Endothelial cell of umbilical vein (primary cell): ENCODE data around the gene NCS1. TPM values are rescaled to one million over a fixed set of nuclear protein-coding genes. Genes with fewer than 3 reads are reported as not detected.

Experiments
- BruUV-seq: library from RNA; stranded (reverse); fragments of 400-500 nt; replicated peaks from 2 replicates; lab custom pipeline; 2021; lab: Mats Ljungman, UMichigan
- CTCF ChIA-PET: fragments of 300-600, 350-600 bp; sonication (Branson Sonifier 250); formaldehyde crosslinking; loops from one replicate; lab custom pipeline; 2021; ENCODE audit warnings: antibody characterized with exemption, inconsistent platforms; lab: Charles Lee
- POLR2A ChIA-PET: fragments of 300-600, 350-600 bp; sonication (Branson Sonifier 250); formaldehyde crosslinking; loops from one replicate; lab custom pipeline; 2021; ENCODE audit warnings: antibody characterized with exemption, inconsistent platforms; lab: Charles Lee
- DNase-seq: peaks from one replicate; pipeline ENCODE4 v3.0.0-alpha.2; 2011; ENCODE audit warnings: low read depth, low spot score
- FAIRE-seq: peaks from 2 replicates; lab custom pipeline; 2011; peaks lifted over from hg19 to GRCh38; lab: Jason Lieb, UNC
- H2AFZ ChIP-seq: 2 replicates; pipeline ENCODE4 v1.6.0; 2012; ENCODE audit warnings: low read depth, low read length, control low read depth, inconsistent platforms
- H3K27ac ChIP-seq: 2 replicates; pipeline ENCODE4 v1.5.1; 2011; ENCODE audit warnings: low read depth, mild to moderate bottlenecking, control low read depth, low read length, moderate library complexity; ENCODE audit not compliant: insufficient read depth
- H3K27me3 ChIP-seq, 2 experiments: 2 replicates each; pipeline versions ENCODE4 v1.6.0 to v1.6.1; 2011; ENCODE audit warnings: low read length in 2 of 2, mixed read lengths in 1 of 2; ENCODE audit not compliant: control insufficient read depth in 2 of 2, insufficient read depth in 2 of 2
- H3K36me3 ChIP-seq, 2 experiments: 2 replicates in 1 of 2; 3 replicates in 1 of 2; pipeline ENCODE4 v1.5.1; 2011; ENCODE audit warnings: low read length in 2 of 2, mild to moderate bottlenecking in 1 of 2, moderate library complexity in 1 of 2; ENCODE audit not compliant: control insufficient read depth in 2 of 2, insufficient read depth in 2 of 2; ENCODE audit errors: extremely low read depth in 1 of 2
- H3K4me1 ChIP-seq: 3 replicates; pipeline ENCODE4 v1.5.1; 2011; ENCODE audit warnings: mild to moderate bottlenecking, low read length; ENCODE audit not compliant: control insufficient read depth, insufficient read depth; ENCODE audit errors: extremely low read depth
- H3K4me2 ChIP-seq: 2 replicates; pipeline ENCODE4 v1.6.1; 2011; ENCODE audit warnings: low read length, control low read depth, mixed read lengths; ENCODE audit not compliant: insufficient read depth
- H3K4me3 ChIP-seq, 3 experiments: fragments of 200-600 bp in 1 of 3; sonication (generic), shearing (Covaris generic) in 1 of 3; replicated peaks in 1 of 3; 2 replicates each; pipeline ENCODE4 v1.5.1; 2011 to 2016; ENCODE audit warnings: control low read depth in 3 of 3, low read length in 3 of 3, mild to moderate bottlenecking in 2 of 3, inconsistent platforms in 1 of 3, low read depth in 1 of 3, moderate library complexity in 1 of 3; ENCODE audit not compliant: insufficient read depth in 1 of 3
- H3K79me2 ChIP-seq: 2 replicates; pipeline ENCODE4 v1.6.0; 2012; ENCODE audit warnings: low read length, inconsistent platforms; ENCODE audit not compliant: control insufficient read depth, insufficient read depth
- H3K9ac ChIP-seq: replicated peaks from 2 replicates; pipeline ENCODE3; 2011; ENCODE audit warnings: low read length, control low read depth; ENCODE audit not compliant: insufficient read depth; ENCODE audit errors: extremely low read depth
- H3K9me1 ChIP-seq: replicated peaks from 3 replicates; pipeline ENCODE4 v1.6.0; 2011; ENCODE audit warnings: mild to moderate bottlenecking, low read length; ENCODE audit not compliant: control insufficient read depth, insufficient read depth; ENCODE audit errors: extremely low read depth
- H3K9me3 ChIP-seq: replicated peaks from 2 replicates; pipeline ENCODE4 v1.5.1; 2012; ENCODE audit warnings: low read length, inconsistent platforms; ENCODE audit not compliant: control insufficient read depth, insufficient read depth
- H4K20me1 ChIP-seq: replicated peaks from 2 replicates; pipeline ENCODE3; 2011; ENCODE audit warnings: mild to moderate bottlenecking, low read length; ENCODE audit not compliant: control insufficient read depth, insufficient read depth; ENCODE audit errors: extremely low read depth
- CTCF ChIP-seq, 2 donors: IDR thresholded peaks; 1 replicate in 1 of 2; 2 replicates in 1 of 2; pipeline ENCODE4 v1.5.1; 2011; ENCODE audit warnings: low read length in 2 of 2, mild to moderate bottlenecking in 2 of 2, moderate library complexity in 2 of 2, control low read depth in 1 of 2, inconsistent platforms in 1 of 2, low read depth in 1 of 2; ENCODE audit not compliant: insufficient read depth in 1 of 2; ENCODE audit errors: extremely low read depth in 1 of 2
- EZH2 ChIP-seq: IDR thresholded peaks from 2 replicates; pipeline ENCODE4 v1.6.1; 2012; ENCODE audit warnings: borderline replicate concordance, low read depth, mild to moderate bottlenecking, moderate library complexity, low read length, inconsistent platforms; ENCODE audit not compliant: severe bottlenecking
- FOS ChIP-seq: IDR thresholded peaks from 2 replicates; pipeline ENCODE4 v1.6.1; 2011; ENCODE audit warnings: mild to moderate bottlenecking, low read length, moderate library complexity, borderline replicate concordance; ENCODE audit not compliant: insufficient read depth
- GATA2 ChIP-seq: IDR thresholded peaks from 2 replicates; pipeline ENCODE4 v1.7.0; 2011; ENCODE audit warnings: low read depth, mild to moderate bottlenecking, moderate library complexity, mixed read lengths, low read length; ENCODE audit not compliant: insufficient read length, insufficient read depth
- JUN ChIP-seq: IDR thresholded peaks from 2 replicates; pipeline ENCODE4 v1.6.1; 2011; ENCODE audit warnings: borderline replicate concordance, low read depth; ENCODE audit not compliant: insufficient read length, insufficient read depth
- MAX ChIP-seq: IDR thresholded peaks from 2 replicates; pipeline ENCODE4 v1.6.1; 2011; ENCODE audit not compliant: insufficient read depth, insufficient read length
- MYC ChIP-seq: IDR thresholded peaks from one replicate; pipeline ENCODE4 v1.6.1; 2011; ENCODE audit warnings: mild to moderate bottlenecking, low read depth, low read length
- POLR2A ChIP-seq: IDR thresholded peaks from 2 replicates; pipeline ENCODE4 v1.6.1; 2012; ENCODE audit warnings: low read depth, mild to moderate bottlenecking, control low read depth, low read length
- POLR2AphosphoS5 ChIP-seq: IDR thresholded peaks from 2 replicates; pipeline ENCODE4 v1.6.1; 2012; ENCODE audit warnings: low read depth, mild to moderate bottlenecking, control low read depth, low read length, moderate library complexity; ENCODE audit not compliant: insufficient read depth
- dilution Hi-C: fragments of 300-500 bp; cut with MboI; formaldehyde crosslinking; loops from one replicate; pipeline ENCODE4 v1.15.0; 2019; ENCODE audit warnings: low sequenced_read_pairs; ENCODE audit not compliant: extremely low pct_ligation_motif_present
- intact Hi-C: fragments of 100-400 bp; cut with micrococcal nuclease; formaldehyde crosslinking; loops from one replicate; pipeline ENCODE4 v1.10.0; 2022
- polyA plus RNA-seq, 4 experiments: library from polyadenylated mRNA; depleted of rRNA in 3 of 4; stranded (reverse) in 3 of 4; unstranded in 1 of 4; fragments of >200 nt; gene quantifications; 2 replicates each; pipeline versions ENCODE4 v1.2.1 to v1.2.3, GENCODE V29; 2011 to 2012; ENCODE audit warnings: missing spikeins in 1 of 4
- total RNA-seq: library from RNA; stranded (reverse); gene quantifications from 2 replicates; pipeline ENCODE4 v1.2.3, GENCODE V29; 2021

The NCS1 gene
- total and polyA plus RNA-seq, 2 donors (not counting 3 experiments of a cell fraction or from before 2014, with no cell fraction given) = 53.6 to 77.4 TPM

GRCh38 chr9:130275156-130275555, 103.0 kb downstream of the NCS1 start:
- no peak for FAIRE-seq

More at GRCh38 chr9:130275156-130275555, 103.0 kb downstream of the NCS1 start:
- Histone ChIP-seq H3K4me1 (peaks cover 23% of the 10 kb centered on the region), H3K36me3 (no peaks in the 10 kb centered on the region), H4K20me1 (no peaks in the 10 kb centered on the region), H3K9me3 (no peaks in the 10 kb centered on the region), H2AFZ (no peak overlapping the region), H3K27me3 (peaks cover 0 to 2% of the 10 kb centered on the region in 2 experiments), H3K79me2 (no peaks in the 10 kb centered on the region), H3K9ac (no peak overlapping the region), H3K4me3 (no peak overlapping the region), H3K9me1 (no peaks in the 10 kb centered on the region), H3K27ac (no peak overlapping the region), H3K4me2 (peak overlapping the region; percentile 70)
- ChIA-PET POLR2A (no interaction called here), CTCF (no interaction called here)
- no peak for DNase-seq
- dilution Hi-C loops = no loop called here
- BruUV-seq = no TSS peak
- intact Hi-C loops = no loop called here
- TF ChIP-seq GATA2 = no peak
- TF ChIP-seq POLR2AphosphoS5 = no peak
- no peak for TF ChIP-seq MAX
- TF ChIP-seq FOS = no peak
- no peak for TF ChIP-seq EZH2
- TF ChIP-seq POLR2A = no peak
- no peak for TF ChIP-seq JUN
- no peak for TF ChIP-seq CTCF (IDR thresholded peaks at IDR 0.05; ENCODE audit: extremely low read depth in 1 of 2, insufficient read depth in 1 of 2, low read depth in 1 of 2, low read length in 2 of 2)
- TF ChIP-seq MYC = no peak
